HG03457 (cell line): ENCODE data around the gene UNC5B.

Source experiments
- ATAC-seq: cut with Tn5 transposase; IDR thresholded peaks from one replicate; pipeline ENCODE4 v1.9.1; 2021; ENCODE audit warnings: moderate number of reproducible peaks; ENCODE audit not compliant: unreplicated experiment

Gene UNC5B

DNA sequence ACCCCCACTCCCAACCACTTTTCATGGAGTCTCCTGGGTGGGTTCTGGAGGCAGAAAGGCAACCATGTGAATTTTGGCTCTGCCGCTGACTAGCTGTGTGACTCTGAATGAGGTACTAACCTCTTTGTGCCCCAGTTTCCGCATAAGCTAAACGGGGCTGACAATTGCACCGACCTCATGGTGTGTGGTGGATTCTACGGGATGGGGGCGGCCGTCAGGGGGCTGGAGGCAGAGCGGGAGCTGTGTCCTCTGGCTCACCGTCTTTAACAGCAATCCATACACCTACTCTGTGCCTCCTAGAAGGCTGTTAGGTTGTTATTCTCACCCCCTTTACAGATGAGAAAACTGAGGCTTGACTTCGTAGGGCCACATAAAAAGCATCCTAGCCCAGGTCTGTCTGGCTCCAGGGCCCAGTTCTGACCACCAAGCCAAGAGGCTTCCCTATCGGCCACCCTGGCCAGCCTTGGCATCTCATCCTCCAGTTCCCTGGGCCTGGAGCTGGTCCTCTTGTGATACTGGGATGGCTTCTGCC lies 102.4 kb downstream of the UNC5B start:
- ATAC-seq, result no peak

DNA sequence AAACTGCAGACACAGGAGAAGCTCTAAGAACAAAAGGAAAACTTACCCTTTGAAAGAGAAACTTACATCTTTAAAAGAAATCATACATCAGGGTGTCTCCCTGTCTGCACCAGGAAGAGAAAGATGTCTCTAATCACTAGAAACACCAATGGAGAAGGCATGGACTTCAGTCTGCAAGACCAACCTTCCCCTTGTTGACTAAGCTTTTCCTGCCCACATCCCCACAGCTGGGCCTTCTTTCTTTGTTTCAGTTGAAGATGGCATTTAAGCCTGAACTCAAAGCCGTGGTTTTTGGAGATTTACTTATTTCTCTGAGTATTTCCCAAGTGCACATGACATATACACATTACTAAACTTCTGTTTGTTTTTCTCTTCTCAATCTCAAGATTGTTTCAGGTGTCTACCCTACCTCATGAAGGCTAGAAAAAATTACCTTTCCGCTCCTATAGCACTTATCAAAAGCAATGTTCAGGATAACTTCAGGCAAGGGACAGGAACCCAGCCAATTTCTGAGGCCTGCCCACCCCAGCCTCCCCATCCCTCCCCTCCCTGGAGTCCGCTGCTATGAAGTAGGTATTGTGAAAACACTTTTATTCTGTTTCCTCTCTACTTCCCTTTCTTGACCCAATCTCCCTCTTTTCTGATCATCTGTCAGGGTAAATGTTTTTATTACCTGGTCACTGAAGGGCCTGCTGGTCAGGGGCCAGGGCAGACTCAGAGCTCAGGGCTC lies 103.9 kb downstream of the UNC5B start:
- ATAC-seq, result no peak

DNA sequence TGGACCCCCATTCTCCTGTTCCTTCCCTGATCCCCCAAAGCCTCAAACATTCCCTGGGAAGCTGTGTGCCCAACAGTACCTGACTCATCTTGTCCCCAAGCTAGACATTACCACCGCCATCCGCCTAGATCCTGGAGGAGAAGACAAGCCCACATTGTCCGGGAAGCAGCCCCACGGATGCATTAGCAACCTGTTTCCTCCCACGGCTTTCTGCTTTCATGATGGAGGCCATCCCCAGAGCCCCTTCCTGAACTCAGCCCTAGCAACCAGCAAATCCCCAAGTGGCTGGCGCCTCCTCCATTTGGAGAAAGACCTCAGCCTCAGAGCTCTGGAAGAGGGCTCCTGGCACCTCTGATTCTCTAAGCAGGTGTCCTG lies 104.4 kb downstream of the UNC5B start:
- no peak for ATAC-seq

DNA sequence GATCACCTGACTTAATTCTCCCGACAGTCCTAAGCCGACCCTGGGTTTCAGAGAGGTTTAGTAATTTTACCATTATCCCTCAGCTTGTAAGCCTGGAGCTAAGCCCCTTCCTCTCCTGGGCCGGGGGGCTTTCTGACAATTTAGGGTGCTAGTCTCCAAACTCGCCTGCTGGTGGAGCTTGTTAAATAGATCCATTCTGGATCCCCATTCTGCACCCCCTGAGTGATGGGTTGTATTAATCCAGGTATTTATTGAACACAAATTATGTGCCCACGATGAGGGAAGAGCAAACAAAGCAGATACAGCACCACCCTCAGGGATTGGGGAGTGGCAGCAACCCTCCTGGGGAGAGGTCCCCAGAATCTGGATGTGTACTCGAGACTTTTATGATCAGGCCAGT lies 105.4 kb downstream of the UNC5B start:
- ATAC-seq, result no peak

DNA sequence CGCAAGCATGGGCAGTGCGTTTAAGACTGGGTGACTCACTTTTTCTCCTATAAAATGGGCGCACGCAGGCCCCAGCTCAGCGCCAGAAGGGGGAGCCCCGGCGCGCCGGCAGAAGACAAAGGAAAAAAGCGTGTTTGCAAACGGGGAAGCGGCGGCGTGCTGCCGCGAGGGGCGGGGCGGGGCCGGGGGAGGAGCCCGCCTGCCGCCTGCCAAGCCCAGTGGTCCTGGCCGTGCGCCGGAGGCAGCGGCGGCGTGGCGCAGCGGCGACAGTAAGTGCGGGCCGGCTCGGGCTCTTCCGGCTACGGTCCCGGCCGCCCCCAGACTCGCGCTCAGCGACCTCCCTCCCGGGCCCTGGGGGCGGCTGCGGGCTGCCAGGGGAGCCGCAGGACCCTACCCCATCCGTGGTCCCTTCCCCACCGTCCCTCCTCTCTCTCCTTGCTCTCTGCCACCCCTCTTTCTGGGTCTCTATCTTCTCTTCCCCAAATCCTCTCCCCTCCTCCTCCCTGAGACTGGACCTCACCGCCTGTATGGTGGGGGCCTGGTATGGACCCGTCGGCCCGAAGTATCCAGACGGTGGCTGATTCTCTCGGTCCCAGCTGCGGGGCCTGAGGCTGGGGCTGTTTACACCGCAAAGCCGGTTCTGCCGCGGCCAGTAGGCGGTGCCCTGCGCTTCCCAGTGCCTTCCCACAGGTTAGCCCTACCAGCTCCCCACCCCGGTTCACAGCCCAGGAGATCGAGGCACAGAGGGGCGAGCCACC lies 106.9 kb downstream of the UNC5B start, which contains the start of gene SLC29A3:
Gene SLC29A3 (plus strand): TSS at position 218 of the 758 bp plus-strand sequence. CDS start 51 bp downstream, at position 269.
- peak; percentile 71 for ATAC-seq

DNA sequence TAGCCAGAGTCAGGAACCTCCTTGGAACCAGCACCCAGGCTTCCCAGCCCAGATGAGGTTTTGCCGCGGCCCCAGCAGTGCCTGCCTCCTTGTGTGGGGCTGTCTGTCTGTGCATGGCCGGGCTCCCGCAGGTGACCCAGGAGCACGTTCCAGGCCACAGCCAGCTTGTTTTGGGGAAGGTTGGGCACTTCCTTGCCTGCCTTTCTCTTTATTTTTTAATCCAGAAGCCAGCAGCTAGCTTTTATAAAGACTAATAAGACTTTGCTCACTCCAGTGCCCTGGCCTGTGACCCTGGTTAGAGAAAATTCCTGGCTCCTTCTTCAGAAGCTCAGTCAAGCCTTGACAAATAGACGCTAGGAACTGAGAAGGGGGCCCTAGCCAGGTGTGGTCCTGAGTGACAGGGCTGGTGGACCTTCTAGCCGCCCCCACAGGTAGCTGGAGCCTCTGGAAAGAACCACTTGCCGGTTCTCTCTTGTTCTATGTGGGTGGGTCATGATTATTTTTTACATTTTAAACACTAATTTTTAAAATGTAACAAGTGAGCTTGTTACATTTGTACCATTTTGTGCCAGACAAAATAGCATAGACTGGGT lies 107.5 kb downstream of the UNC5B start:
- no peak for ATAC-seq

DNA sequence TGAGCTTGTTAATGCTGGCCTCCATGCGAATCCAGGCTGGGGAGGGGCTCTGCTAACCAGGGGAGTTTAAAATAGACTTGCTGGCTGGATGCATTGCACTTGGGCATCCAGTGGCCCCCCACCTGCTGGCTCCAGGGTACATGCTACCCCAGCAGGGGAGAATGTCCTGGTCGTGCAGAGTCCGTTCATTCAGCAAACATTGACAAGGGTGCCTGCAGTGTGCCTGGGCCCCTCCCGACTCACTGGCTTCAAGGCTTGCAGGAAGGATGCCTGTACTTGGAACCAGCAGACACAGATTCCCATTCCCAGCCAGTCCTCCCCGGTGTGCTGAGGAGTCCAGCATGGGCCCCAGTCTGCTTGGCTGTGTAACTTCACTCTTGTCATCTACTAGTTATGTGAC lies 108.2 kb downstream of the UNC5B start:
- no peak for ATAC-seq

DNA sequence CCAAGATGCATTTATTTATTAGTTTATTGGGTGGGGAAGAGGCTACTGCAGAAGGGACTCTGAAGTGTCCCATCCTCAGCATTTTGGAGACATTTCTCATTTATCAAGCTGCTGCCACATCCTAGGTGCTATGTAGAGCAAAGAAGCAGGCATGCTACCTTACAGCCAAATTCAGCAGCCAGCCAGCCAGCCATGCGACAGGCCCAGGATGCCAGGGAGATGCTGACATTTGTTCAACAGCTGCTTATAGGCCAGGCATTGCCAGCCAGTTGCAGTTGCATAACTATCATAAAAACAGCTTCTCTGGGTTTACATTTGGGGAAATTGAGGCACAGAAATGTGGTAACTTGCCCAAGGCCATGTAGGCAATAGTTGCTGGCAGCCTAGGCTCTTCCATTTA lies 109.0 kb downstream of the UNC5B start:
- no peak for ATAC-seq

DNA sequence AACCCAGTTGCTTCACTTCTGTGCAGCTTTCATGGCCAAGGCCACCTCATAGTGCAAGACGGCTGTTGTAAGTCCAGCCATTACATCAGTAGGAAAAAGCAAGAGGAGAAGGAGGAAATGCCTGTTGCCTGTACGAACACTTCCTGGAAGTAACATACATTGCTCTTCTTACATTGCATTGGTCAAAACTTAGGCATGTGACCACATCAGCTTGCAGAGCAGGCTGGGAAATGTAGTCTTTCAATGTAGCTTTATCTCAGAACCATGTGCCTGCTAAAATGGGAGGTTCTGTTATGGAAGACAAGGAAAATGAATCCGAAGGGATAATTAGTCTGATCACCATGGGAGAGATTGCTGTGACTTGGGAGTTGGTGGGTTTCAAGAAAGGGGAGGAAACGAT lies 111.0 kb downstream of the UNC5B start:
- ATAC-seq, result no peak

DNA sequence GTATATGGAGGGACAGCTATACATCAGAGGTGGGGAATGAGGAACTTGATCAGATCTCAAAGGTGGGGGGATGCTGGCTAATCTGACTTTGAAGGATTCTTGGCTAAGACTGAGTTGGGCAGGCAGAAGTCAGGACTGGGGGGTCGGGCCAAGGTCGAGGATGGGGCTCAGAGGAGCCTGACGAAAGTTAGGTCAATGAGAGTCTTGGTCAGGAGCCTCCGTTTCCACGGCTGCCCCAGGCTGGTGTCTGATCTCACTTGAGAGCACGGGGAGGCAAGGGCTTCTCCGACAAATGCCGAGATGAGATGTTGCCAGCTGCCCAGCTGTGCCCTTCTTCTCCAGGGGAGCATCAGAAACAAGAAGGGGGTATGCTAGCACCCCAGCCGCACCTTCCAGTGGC lies 112.4 kb downstream of the UNC5B start:
- ATAC-seq, result no peak

DNA sequence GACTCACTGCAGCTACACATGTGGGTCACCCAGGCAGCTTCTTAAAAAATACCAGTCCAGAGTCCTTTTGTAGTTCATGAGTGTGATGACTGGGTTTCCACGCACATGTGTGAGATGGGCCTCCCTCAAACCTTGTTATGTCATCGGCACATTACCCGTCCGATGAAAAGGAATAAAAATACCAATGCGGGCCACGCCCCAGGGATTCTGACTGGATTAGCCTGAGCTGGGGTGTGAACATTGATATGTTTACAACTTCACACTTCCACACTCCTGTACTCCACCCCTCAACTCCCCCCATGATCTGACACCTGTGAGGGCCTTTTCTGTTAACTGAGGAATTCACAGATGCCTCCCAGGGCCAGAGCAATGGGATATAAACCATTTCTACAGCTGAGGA lies 112.9 kb downstream of the UNC5B start:
- ATAC-seq, result no peak

DNA sequence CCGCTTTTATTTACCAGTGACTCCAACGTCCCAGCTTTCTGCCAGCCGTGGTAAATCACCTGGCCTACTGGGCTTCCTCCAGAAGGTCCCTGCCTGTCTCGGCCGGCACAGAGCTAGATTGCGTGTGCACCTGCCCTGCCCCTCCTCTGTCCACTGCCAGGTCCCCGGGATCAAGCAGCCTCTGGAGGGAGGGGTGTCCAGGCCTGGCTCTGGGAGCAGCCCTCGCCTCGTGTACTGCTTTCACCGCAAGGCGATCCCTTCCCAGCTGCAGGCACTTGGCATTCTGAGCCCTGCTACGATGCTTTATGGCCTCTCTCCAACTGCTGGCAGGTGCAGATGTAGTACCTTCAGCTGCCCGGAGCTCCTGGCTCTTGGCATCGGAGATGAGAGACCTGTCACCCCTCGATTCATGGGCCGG lies 114.1 kb downstream of the UNC5B start:
- no peak for ATAC-seq

DNA sequence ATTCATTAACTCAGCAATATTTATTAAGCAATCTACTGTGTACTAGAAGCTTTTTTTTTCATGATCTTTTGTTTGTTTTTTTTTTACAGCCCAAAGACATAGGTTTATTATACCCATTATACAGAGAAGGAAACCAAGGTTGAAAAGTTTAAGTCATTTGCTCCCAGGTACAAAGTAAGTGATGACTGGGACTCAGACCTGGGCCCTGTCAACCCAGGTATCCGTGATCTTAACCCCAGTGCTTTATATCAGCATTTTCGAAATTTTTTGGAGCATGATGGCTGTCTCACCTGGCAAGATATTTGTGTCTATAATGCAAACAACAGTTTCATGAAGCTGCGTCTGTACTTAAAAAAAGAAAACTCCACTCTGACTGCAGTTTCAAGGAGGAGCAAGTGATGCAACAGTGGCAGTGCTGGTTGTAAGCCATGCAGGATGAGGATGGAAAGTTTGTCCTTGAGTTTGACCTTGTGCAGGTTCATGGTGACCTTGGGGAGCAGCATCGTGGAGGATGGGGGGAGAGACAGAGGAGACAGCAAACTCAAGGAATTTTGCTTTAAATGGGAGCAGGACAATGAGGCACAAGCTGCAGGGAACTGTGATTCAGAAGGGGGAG lies 118.5 kb downstream of the UNC5B start:
- no peak for ATAC-seq

DNA sequence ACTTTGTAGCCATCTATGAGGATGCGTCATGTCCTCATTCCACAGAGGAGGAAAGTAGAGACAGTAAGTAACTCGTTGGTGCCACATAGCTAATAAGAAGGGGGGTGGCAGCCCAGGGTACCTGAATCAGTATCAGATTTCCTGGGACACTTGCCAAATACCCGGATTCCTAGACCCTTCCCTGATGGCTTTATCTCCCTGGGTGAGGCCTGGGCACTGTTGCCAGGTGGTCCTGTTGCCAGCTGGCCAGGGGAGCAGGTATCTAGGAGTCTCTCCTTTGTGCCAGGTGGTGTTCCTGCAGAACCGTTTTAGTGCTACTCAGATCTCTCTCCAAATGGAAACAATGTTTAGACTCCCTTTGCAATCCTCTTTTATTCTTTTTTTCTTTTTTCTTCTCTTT lies 119.4 kb downstream of the UNC5B start:
- no peak for ATAC-seq

DNA sequence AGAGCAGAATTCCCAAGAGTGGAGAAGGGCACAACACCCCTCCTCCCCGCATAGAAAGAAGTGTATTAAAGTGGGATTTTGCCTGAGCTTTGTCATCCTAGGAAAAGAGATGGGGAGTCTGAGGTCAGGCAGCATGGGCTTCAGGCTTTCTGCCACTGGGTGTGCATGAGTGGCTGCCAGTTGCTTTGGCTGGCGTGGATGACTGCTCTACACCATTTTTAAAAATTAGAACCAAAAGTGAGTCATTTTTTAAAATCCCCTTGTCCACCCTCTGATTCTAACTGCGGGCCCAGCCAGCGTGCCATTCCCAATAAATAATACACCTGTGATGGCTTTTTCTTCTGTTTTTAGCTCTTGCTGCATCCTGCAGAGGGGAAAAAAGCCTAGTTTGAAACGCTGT lies 120.1 kb downstream of the UNC5B start:
- ATAC-seq, result no peak

DNA sequence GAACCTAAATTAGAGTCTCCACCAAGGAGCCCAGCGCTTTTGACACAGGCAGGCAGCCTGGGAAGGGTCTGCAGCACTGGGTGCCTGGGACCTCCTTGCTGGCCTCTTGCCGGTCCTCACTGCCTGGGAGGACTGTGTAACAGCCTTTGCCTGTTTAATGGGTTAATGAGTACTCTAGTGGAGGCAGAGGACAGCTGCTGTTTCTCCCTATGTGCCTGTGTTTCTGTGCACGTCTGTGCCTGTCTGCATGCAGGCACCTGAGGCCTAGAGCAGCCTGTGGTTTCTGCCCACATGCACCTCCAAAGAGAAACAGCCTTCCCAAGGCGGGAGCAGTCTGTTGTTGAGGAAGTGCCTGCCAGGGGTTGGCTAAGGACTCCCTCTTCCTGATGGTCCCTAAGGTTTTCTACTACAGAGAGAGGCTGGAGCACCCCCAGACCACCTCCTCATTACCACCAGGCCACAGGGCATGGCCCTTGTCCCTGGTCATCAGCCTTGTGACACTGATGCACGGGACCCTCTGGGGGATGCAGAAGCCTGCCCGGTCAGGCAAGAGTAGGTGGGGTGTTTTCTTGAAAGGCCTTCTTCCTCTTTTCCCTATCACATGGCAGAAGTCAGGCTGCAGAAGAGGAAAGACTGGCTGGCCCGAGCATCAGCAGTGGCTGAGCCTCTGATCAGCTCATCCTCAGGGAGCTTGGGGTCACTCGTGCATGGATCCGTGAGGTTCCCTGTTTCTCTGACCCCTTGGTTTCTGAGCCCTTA lies 120.9 kb downstream of the UNC5B start:
- no peak for ATAC-seq

DNA sequence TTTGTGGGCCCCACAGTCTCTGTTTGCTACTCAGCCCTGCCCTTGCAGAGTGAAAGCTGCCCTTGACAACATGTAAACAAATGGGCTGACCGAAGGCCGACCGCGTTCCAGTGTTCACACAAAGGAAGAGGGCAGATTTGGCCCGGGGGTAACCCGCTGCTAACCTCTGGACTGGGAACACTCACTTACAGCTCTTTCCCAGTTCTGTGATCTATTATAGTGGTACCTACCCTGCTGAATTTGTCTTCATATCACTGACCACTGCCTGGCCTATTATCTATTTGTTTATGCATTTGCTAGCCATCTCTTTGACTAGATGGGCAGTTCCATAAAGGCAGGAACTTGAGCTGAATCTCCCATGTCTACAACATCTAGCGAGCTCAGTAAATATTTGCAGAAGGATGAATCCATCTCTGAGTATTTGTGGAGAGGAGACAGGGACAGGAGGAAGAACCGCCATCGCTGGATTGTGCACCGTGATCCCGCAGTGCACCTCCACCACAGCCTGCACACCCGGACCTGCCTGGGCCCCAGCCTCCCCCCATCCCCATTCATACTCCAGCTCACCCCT lies 121.9 kb downstream of the UNC5B start:
- ATAC-seq, result no peak

DNA sequence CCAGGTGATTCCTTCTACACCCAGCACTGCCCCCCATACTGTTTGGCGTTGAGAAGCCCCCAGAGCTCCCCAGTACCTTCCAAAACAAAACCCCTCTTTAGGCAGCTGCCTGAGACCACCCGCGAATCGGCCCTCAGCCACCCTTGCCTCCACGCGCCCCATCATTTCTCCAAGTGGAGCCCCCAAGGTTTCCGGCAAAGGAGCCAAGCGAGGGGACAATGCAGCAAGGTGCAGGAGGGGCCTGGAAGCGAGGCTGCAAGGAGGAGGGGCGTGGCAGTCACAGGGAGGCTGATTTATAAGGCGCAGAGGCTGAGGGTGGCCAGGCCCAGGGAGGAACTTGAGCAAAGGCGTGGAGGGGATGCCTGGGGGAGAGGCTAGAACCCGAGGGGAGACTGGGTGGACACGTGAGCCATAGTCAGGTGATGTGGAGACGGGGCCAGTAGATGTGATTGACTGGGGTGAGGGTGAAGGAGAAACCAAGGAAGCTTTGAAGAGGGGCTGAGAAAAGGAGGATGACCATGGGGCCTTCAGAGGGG lies 122.9 kb downstream of the UNC5B start:
- ATAC-seq, result no peak

DNA sequence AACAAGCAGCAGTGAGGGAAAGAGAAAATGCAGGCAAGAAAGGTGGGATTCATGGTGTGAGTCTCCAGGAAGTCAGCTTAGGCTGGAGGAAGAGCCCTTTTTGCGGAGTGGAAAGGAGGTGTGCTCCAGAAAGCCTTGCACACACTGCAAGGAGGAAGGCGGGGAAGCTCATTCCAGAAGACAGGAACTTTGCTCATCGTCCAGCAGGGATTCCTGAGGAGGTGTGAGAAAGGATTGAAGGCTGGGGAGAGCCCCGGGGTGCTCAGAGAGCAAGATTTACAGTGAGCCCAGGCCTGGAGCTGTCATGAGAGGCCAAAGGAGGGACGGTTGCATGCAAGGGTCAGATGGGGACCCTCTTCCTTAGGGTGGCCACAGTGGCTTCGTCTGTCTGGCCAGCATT lies 124.3 kb downstream of the UNC5B start:
- ATAC-seq, result no peak

DNA sequence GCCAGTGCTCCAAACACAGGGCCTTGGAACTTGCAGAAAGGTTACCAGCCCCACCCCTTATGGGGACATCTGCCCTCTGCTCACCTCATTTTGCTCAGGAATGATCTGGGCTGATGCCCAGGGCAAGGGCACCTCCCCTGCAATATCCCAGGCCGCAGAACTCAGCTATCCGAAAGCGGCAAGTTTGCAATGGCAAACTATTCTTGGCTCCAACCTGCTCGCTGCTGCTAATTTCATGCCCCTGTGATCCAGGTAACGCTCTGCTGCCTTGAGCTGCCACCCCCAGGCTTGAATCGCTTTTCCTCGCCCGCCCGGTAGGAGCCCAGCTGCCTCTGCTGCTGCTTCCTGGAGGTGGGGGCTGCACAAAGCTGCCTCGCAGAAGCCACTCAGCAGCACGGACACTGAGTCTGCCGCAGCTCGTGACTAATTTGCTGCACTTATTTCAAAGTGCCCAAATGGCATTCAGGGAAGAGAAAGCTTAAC lies 124.9 kb downstream of the UNC5B start:
- no peak for ATAC-seq
